Measurements from ENCODE around the gene PLIN3.
A peak's percentile ranks its signal among the peaks of the same experiment; 100 is the strongest.

The PLIN3 gene

GRCh38 chr19:4867534-4868285 lies at the start of gene PLIN3:
Gene PLIN3, minus strand, starts transcription at chr19:4867667. Its CDS starts 6,273 bp downstream, at chr19:4861394.
- Histone ChIP-seq H4K20me1 (ENCODE audit: insufficient read depth, low read length) (no peaks in the 10 kb centered on the region), H3K27me3 (ENCODE audit: low read depth, low read length) (no peaks in the 10 kb centered on the region), H3K79me2 (ENCODE audit: low read length) (no peaks in the 10 kb centered on the region), H3K36me3 (replicated peaks; ENCODE audit: low read depth, low read length) (no peaks in the 10 kb centered on the region), H3K9ac (ENCODE audit: low read length) (peak within 1 kb of the TSS; percentile 91), H3K9me3 (ENCODE audit: insufficient read depth, low read length) (no peaks in the 10 kb centered on the region), H3K4me1 (ENCODE audit: low read length) (peaks cover 23% of the 10 kb centered on the region), H3K4me2 (ENCODE audit: low read length) (peak within 1 kb of the TSS; percentile 87), H3K27ac (ENCODE audit: low read length) (peak within 1 kb of the TSS; percentile 24), H2AFZ (ENCODE audit: low read depth, low read length) (peak within 1 kb of the TSS; percentile 60), H3K4me3 (ENCODE audit: low read length) (peak within 1 kb of the TSS; percentile 89)
- TF ChIP-seq EZH2phosphoT487 (IDR thresholded peaks at IDR 0.05; ENCODE audit: low read depth) (no peak), CTCF (IDR thresholded peaks at IDR 0.05; ENCODE audit: low read depth, low read length) (no peak)

DNA sequence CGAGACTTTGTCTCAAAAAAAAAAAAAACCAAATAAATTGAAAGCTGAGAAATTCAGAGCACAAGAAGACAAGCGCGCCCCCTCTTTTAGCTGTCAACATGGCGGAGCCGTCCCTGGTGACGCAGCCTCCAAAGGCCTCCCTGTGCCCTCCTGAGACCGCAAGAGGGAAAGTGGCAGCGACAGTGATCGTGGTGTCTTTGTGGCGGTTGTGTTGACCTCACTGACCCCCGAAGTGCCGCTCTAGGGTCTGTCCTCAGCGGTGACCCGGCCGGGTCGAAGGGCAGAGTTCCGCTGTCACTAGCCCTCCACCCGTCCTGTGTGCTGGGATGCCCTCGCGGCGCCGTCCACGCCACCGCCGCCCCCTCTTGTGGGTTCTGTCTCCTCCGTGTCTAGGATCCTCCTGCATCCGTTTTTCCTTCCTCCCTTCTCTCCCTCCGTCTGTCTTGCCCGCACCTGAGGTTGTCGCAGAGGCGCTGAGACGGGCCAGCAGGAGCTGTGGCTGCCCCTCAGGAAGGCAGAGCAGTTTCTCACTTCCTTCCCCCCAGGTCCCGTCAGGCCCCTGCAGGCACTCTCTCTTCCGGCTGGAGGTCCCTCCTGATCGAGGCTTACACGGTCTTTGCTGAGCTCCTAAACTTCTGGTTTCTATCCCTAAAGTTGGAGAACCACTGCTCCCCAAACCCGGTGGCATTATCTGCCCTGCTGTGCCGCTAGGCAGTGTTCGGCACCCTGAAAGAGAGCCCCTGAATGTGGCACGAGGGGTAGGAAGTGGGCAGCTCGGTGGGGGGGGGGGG lies 49.0 kb upstream of the PLIN3 start:
- H2AFZ ChIP-seq (ENCODE audit: low read depth, low read length) = no peak overlapping the region

DNA sequence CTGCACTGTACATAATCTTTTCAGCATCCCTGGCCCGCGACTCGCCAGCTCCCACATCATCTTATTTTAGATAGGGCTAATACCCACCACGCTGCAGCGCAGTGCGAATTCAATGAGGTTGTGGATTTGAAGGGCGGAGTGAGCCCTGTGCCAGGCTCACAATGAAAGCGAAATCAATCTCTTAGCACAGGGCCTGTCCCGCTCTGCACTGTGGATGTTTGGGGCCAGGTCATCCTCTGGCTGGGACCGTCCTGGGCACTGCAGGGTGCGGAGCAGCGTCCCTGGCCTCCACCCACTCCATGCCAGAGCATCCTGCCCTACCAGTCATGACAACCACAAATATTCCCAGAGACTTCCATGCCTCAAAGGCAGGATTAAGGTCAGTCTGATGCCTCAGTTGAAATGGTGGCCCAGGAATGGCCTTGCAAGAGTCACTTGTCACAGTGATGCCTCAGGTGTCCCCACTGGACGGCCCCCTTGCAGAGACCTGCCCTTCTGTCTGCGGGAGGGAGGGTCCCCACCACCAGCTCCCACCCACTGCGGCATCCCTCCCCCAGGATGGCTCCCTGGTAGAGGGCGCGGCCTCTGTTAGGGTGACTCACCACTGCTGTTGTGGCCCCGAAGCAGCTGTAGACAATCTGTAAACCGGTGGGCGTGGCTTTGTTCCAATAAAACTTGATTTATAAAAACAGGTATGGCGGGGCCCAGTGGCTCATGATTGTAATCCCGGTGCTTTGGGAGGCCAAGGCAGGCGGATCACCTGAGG lies 47.5 kb upstream of the PLIN3 start:
- no peak overlapping the region for H3K27ac ChIP-seq (ENCODE audit: low read length)
- TF ChIP-seq CTCF (IDR thresholded peaks at IDR 0.05; ENCODE audit: low read depth, low read length) (no peak), EZH2phosphoT487 (IDR thresholded peaks at IDR 0.05; ENCODE audit: low read depth) (no peak)
- no peak overlapping the region for H3K4me2 ChIP-seq (ENCODE audit: low read length)
- H4K20me1 ChIP-seq (ENCODE audit: insufficient read depth, low read length) = peaks cover 58% of the 10 kb centered on the region
- H3K4me3 ChIP-seq (ENCODE audit: low read length) = no peak overlapping the region
- H3K9ac ChIP-seq (ENCODE audit: low read length) = no peak overlapping the region
- H2AFZ ChIP-seq (ENCODE audit: low read depth, low read length) = no peak overlapping the region
- peaks cover 62% of the 10 kb centered on the region for H3K36me3 ChIP-seq (replicated peaks; ENCODE audit: low read depth, low read length)
- H3K79me2 ChIP-seq (ENCODE audit: low read length) = peaks cover 99% of the 10 kb centered on the region
- H3K9me3 ChIP-seq (ENCODE audit: insufficient read depth, low read length) = no peaks in the 10 kb centered on the region
- no peaks in the 10 kb centered on the region for H3K27me3 ChIP-seq (ENCODE audit: low read depth, low read length)
- H3K4me1 ChIP-seq (ENCODE audit: low read length) = peaks cover 17% of the 10 kb centered on the region

More for the DNA sequence above, 49.0 kb upstream of the PLIN3 start:
- peaks cover 61% of the 10 kb centered on the region for H3K36me3 ChIP-seq (replicated peaks; ENCODE audit: low read depth, low read length)
- no peaks in the 10 kb centered on the region for H3K9me3 ChIP-seq (ENCODE audit: insufficient read depth, low read length)
- H3K4me3 ChIP-seq (ENCODE audit: low read length) = no peak overlapping the region
- no peaks in the 10 kb centered on the region for H3K27me3 ChIP-seq (ENCODE audit: low read depth, low read length)
- H3K4me2 ChIP-seq (ENCODE audit: low read length) = no peak overlapping the region
- TF ChIP-seq CTCF (IDR thresholded peaks at IDR 0.05; ENCODE audit: low read depth, low read length) (no peak), EZH2phosphoT487 (IDR thresholded peaks at IDR 0.05; ENCODE audit: low read depth) (no peak)
- H3K27ac ChIP-seq (ENCODE audit: low read length) = no peak overlapping the region
- H4K20me1 ChIP-seq (ENCODE audit: insufficient read depth, low read length) = peaks cover 59% of the 10 kb centered on the region
- peaks cover 9% of the 10 kb centered on the region for H3K4me1 ChIP-seq (ENCODE audit: low read length)
- peaks cover 99% of the 10 kb centered on the region for H3K79me2 ChIP-seq (ENCODE audit: low read length)
- H3K9ac ChIP-seq (ENCODE audit: low read length) = no peak overlapping the region

Data from OCI-LY3 (cell line).